HepG2 (cell line): Measurements from ENCODE around the gene RDM1. TPM values are rescaled to one million over a fixed set of nuclear protein-coding genes. Genes with fewer than 3 reads are reported as not detected.

ENCODE experiments used
- ELK4 ChIP-seq: sonication (generic); formaldehyde crosslinking; IDR thresholded peaks from 2 replicates; pipeline ENCODE4 v1.9.0; 2021; ENCODE audit warnings: missing genetic modification reagents, borderline replicate concordance
- ETV6 ChIP-seq: sonication (generic); formaldehyde crosslinking; conservative IDR thresholded peaks from 2 replicates; pipeline ENCODE4 v1.4.0; 2020; ENCODE audit warnings: missing genetic modification reagents
- ISL2 ChIP-seq: sonication (generic); formaldehyde crosslinking; IDR thresholded peaks from 2 replicates; pipeline ENCODE4 v1.5.0; 2020; ENCODE audit warnings: missing genetic modification reagents
- KLF15 ChIP-seq: sonication (generic); formaldehyde crosslinking; IDR thresholded peaks from 2 replicates; pipeline ENCODE4 v1.8.1; 2023; ENCODE audit warnings: borderline replicate concordance, mild to moderate bottlenecking, inconsistent platforms, missing genetic modification reagents, mixed read lengths
- PHF21A ChIP-seq: sonication (generic); formaldehyde crosslinking; IDR thresholded peaks from 2 replicates; pipeline ENCODE4 v1.5.0; 2020; ENCODE audit warnings: mild to moderate bottlenecking, missing genetic modification reagents
- RERE ChIP-seq: IDR thresholded peaks from 2 replicates; pipeline ENCODE4 v1.6.1; 2016; ENCODE audit warnings: low read depth, missing genetic modification reagents, missing compliant biosample characterization
- RFXAP ChIP-seq: sonication (generic); formaldehyde crosslinking; IDR thresholded peaks from 2 replicates; pipeline ENCODE4 v1.4.0; 2020; ENCODE audit warnings: missing genetic modification reagents, borderline replicate concordance
- U2AF1 ChIP-seq: fragments of 200-400 bp; formaldehyde crosslinking; optimal IDR thresholded peaks from 2 replicates; pipeline ENCODE3; 2017; ENCODE audit warnings: mild to moderate bottlenecking, low read depth, low read length
- ZBTB21 ChIP-seq: sonication (generic); formaldehyde crosslinking; IDR thresholded peaks from 2 replicates; pipeline ENCODE4 v1.4.0; 2020; ENCODE audit warnings: missing genetic modification reagents
- ZC3H4 ChIP-seq: sonication (generic); formaldehyde crosslinking; IDR thresholded peaks from 2 replicates; pipeline ENCODE4 v1.4.0; 2020; ENCODE audit warnings: missing genetic modification reagents, borderline replicate concordance
- ZNF382 ChIP-seq: sonication (generic); formaldehyde crosslinking; IDR thresholded peaks from 2 replicates; pipeline ENCODE4 v1.5.0; 2020; ENCODE audit warnings: missing genetic modification reagents, mild to moderate bottlenecking, borderline replicate concordance
- ZNF501 ChIP-seq: sonication (generic); formaldehyde crosslinking; IDR thresholded peaks from 2 replicates; pipeline ENCODE4 v1.5.1; 2020; ENCODE audit warnings: mild to moderate bottlenecking, moderate library complexity, missing genetic modification reagents
- ZNF574 ChIP-seq: sonication (generic); formaldehyde crosslinking; IDR thresholded peaks from 2 replicates; pipeline ENCODE4 v1.4.0; 2020; ENCODE audit warnings: missing genetic modification reagents
- polyA plus RNA-seq, 8 experiments: library from polyadenylated mRNA; depleted of rRNA in 3 of 8; stranded (reverse) in 7 of 8; unstranded in 1 of 8; fragments of >200 nt; fragmentation: Illumina TruSeq in 4 of 8; extraction: Trizol in 4 of 8; gene quantifications; 2 replicates each; pipeline versions ENCODE4 v1.2.1 to v1.2.3, GENCODE V29; 2011 to 2016; ENCODE audit warnings: low read depth in 4 of 8, missing spikeins in 1 of 8, mixed read lengths in 1 of 8; ENCODE audit not compliant: insufficient read depth in 1 of 8
- total RNA-seq, 5 experiments: library from RNA; depleted of rRNA; stranded (reverse); fragments of >200 nt; fragmentation: Illumina TruSeq; extraction: Trizol; gene quantifications; 2 replicates each; pipeline ENCODE4 v1.2.3, GENCODE V29; 2016; ENCODE audit warnings: low read depth in 1 of 5
- TF ChIP-seq, protein P1 (sequence below): sonication (generic); formaldehyde crosslinking; IDR thresholded peaks from 2 replicates; pipeline ENCODE4 v1.4.0; 2020; ENCODE audit warnings: missing genetic modification reagents
- TF ChIP-seq, protein P2 (sequence below): sonication (generic); formaldehyde crosslinking; IDR thresholded peaks from 2 replicates; pipeline ENCODE4 v1.5.1; 2020; ENCODE audit warnings: missing genetic modification reagents, mild to moderate bottlenecking, borderline replicate concordance

Gene RDM1
- total and polyA plus RNA-seq, 2 of the 13 experiments (the other 11 are each of a cell fraction or from before 2014, with no cell fraction given), result 0.28 to 0.40 TPM

DNA sequence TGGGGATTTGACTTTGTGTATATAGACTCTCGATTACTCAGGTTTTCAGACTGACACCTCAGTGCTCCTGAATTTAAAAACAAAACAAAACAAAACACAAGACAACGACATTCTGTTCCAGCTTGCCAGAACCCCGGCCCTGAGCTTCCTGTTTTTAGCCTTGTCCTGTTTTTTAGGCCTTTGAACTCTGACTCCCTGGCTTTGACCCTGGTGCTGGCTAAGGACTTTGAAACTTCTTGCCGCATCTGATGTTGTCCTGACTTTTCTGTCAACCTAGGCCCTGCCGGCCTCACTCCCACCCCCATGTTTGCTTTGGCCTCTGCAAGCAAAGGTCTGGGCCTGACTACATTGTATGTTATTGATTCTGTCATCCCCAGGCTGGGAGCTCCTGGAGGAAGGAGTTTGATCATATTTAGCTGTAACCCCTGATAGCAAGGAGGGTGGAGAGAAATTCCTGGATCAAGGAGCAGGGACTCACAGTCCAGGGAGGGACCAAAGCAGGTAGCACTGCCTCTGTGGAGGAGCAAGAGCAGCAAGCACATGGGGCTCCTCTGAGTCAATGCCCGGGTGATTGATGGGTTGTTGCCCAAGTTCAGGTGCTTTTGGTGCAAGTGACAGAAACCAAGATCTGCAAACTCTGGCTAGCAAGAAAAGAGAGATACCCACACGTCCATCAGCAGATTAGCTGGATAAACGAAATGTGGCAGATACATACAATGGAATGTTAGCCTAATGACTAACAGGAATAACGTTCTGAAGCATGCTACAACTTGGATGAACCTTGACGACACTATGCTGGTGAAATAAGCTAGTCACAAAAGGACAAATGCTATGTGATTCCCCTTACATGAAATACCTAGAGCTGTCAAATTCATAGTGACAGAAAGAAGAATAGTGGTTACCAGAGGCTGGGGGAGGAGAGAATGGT, 43.0 kb upstream of the RDM1 start (continued):
- TF ChIP-seq RERE (CRISPR knock-in tag), result peak; percentile 96
- TF ChIP-seq, protein P1, sequence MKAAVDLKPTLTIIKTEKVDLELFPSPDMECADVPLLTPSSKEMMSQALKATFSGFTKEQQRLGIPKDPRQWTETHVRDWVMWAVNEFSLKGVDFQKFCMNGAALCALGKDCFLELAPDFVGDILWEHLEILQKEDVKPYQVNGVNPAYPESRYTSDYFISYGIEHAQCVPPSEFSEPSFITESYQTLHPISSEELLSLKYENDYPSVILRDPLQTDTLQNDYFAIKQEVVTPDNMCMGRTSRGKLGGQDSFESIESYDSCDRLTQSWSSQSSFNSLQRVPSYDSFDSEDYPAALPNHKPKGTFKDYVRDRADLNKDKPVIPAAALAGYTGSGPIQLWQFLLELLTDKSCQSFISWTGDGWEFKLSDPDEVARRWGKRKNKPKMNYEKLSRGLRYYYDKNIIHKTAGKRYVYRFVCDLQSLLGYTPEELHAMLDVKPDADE (CRISPR knock-in tag), result no peak
- TF ChIP-seq ZBTB21, result no peak
- TF ChIP-seq ZNF501, result peak; percentile 67
- TF ChIP-seq ETV6 (CRISPR knock-in tag), result 0 out of 2 replicates have a peak, but pooled peaks have one; percentile 30
- TF ChIP-seq U2AF1, result no peak
- TF ChIP-seq ISL2 (CRISPR knock-in tag), result peak; percentile 91
- no peak for TF ChIP-seq ELK4 (CRISPR knock-in tag)
- TF ChIP-seq RFXAP (CRISPR knock-in tag), result no peak
- no peak for TF ChIP-seq KLF15 (CRISPR knock-in tag)
- TF ChIP-seq ZNF574 (CRISPR knock-in tag), result peak; percentile 79; the same call in 1 of the 2 replicates
- peak; percentile 49; the same call in 1 of the 2 replicates for TF ChIP-seq ZC3H4
- no peak for TF ChIP-seq ZNF382 (CRISPR knock-in tag)
- peak; percentile 99 for TF ChIP-seq PHF21A (CRISPR knock-in tag)
- TF ChIP-seq, protein P2, sequence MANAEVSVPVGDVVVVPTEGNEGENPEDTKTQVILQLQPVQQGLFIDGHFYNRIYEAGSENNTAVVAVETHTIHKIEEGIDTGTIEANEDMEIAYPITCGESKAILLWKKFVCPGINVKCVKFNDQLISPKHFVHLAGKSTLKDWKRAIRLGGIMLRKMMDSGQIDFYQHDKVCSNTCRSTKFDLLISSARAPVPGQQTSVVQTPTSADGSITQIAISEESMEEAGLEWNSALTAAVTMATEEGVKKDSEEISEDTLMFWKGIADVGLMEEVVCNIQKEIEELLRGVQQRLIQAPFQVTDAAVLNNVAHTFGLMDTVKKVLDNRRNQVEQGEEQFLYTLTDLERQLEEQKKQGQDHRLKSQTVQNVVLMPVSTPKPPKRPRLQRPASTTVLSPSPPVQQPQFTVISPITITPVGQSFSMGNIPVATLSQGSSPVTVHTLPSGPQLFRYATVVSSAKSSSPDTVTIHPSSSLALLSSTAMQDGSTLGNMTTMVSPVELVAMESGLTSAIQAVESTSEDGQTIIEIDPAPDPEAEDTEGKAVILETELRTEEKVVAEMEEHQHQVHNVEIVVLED (CRISPR knock-in tag), result 0 out of 2 replicates have a peak, but pooled peaks have one; percentile 41
